PC-3 (cell line): ENCODE measurements around the gene PTPN14.

Experiments used
- EZH2 ChIP-seq: fragments of 300-600 bp; sonication (generic); IDR thresholded peaks from one replicate; pipeline ENCODE4 v1.6.1; 2017; ENCODE audit warnings: antibody characterized with exemption, mild to moderate bottlenecking, low read length; ENCODE audit not compliant: unreplicated experiment
- EZH2phosphoT487 ChIP-seq: fragments of 300-600 bp; sonication (generic); IDR thresholded peaks from 2 replicates; pipeline ENCODE4 v1.6.1; 2018; ENCODE audit warnings: mild to moderate bottlenecking, antibody characterized with exemption, low read length, borderline replicate concordance
- TF ChIP-seq, protein P1 (sequence below): fragments of 300-600 bp; sonication (generic); conservative IDR thresholded peaks from 2 replicates; pipeline ENCODE4 v1.5.1; 2017; ENCODE audit warnings: antibody characterized with exemption, low read depth, mild to moderate bottlenecking, low read length

DNA sequence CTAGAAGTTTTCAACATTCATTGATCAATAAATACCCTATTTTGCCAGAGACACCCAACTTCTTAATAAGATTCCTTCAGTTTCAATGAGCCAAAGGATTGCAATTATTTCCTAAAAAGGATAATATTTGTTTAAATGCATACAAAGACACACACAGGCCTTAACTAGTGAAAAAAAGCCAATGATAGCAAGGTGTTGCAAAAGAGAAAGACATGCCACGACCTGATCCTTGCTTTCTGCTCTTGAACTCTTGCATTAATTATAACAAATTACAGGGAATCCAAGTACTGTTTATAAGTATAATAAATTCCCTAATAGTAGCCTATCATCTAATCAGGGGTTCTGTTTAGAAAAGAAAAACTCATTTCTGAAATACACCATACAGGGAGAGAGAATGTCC, 131.1 kb downstream of the PTPN14 start:
- TF ChIP-seq, protein P1, sequence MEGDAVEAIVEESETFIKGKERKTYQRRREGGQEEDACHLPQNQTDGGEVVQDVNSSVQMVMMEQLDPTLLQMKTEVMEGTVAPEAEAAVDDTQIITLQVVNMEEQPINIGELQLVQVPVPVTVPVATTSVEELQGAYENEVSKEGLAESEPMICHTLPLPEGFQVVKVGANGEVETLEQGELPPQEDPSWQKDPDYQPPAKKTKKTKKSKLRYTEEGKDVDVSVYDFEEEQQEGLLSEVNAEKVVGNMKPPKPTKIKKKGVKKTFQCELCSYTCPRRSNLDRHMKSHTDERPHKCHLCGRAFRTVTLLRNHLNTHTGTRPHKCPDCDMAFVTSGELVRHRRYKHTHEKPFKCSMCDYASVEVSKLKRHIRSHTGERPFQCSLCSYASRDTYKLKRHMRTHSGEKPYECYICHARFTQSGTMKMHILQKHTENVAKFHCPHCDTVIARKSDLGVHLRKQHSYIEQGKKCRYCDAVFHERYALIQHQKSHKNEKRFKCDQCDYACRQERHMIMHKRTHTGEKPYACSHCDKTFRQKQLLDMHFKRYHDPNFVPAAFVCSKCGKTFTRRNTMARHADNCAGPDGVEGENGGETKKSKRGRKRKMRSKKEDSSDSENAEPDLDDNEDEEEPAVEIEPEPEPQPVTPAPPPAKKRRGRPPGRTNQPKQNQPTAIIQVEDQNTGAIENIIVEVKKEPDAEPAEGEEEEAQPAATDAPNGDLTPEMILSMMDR = no peak
- TF ChIP-seq EZH2 = no peak
- no peak for TF ChIP-seq EZH2phosphoT487
